ENCODE measurements around the gene MAG.
"Not testable (repeated sequence)": the region's sequence is repeated elsewhere in the genome, so short reads cannot be mapped to it uniquely, and the experiment has no call there.

MAG gene

DNA sequence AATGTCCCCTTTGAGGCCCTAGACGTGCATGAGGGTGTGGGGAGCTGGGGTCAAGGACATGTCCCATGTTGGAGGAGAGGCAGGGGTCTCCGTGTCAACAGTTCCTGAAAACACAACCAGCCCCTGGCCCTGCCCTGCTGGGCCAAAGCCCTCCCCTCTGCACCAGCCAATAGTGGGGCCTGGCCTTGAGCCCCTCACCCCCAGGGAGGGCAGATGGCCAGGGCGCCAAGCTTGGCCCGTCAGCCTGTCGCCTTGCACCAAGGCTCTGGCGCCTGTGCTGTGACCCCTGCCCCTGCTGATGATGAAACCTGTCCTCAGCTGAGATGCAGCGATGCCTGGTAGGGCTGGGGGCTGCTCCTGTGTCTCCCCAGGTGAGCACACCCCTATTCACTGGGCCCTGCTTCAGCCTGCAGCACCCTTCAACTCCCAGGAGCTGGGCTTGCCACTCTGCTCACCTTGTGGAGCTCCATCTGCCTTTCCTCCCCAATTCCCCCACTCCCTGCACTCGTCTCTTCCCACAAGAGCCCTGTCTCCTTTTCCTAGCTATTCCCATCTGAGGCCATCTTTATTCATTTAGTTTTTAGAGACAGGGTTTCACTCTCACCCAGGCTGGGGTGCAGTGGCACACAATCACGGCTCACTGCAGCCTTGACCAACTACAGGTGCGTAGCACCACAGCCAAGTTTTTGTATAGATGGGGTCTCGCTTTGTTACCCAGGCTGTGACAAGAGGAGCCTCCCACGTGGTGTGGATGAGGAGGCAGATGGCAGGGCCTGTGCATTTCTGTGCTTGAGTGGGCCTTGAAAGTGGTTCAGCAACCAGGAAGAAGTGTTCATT is 11.8 kb upstream of the MAG start:
- DNase-seq (ENCODE audit: low read depth in 2 of 2, low spot score in 1 of 2): no peak

DNA sequence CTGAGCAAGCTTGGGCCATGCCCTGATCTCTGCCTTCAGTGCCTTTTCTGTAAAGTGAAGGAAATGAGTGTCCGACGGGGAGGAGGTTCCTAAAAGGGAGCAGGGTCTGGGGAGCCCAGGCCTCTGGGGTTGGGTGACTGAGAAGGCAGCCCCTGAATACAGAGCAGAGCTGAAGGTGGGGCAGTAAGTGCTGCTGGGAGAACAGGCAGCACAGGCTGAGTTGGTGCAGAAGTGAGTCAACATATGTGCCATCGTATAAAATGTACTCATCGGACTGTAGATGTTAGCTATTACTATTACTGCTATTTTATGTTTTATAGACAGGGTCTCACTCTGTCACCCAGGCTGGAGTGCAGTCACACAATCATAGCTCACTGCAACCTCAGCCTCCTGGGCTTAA is 10.7 kb upstream of the MAG start:
- no peak for DNase-seq (ENCODE audit: low read depth in 2 of 2, low spot score in 1 of 2)

DNA sequence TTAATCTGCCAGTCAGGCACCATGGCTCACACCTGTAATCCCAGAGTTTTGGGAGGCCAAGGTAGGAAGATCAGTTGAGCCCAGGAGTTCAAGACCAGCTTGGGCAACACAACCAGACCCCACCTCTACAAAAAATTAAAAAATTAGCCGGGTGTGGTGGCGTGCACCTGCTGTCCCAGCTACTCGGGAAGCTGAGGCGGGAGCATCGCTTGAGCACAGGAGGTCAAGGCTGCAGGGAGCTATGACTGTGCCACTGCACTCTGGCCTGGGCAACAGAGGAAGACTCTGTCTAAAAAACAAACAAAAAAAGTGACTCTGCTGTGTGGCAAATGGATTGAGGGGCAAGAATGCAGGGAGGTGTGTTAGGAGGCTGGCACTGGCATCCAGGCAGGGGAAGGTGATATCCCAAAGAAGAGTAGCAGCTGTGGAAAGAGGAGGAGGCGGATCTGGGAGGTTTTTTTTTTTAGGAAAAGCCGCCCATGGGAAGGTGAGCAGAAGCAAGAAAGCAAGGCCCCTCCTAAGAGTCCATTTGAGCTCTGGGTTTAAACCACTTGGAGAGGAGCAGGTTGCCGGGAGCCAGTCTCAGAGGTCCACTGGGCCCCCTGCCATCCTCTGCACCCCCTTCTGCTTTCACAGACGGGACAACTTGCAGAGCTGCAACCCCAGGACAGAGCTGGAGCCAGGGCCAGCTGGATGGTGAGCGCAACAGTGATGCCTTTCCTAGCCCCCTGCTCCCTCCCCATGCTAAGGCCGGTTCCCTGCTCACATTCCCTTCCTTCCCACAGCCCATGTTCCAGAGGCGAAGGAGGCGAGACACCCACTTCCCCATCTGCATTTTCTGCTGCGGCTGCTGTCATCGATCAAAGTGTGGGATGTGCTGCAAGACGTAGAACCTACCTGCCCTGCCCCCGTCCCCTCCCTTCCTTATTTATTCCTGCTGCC is 7.5 kb upstream of the MAG start:
- DNase-seq (ENCODE audit: low read depth in 2 of 2, low spot score in 1 of 2): no peak

DNA sequence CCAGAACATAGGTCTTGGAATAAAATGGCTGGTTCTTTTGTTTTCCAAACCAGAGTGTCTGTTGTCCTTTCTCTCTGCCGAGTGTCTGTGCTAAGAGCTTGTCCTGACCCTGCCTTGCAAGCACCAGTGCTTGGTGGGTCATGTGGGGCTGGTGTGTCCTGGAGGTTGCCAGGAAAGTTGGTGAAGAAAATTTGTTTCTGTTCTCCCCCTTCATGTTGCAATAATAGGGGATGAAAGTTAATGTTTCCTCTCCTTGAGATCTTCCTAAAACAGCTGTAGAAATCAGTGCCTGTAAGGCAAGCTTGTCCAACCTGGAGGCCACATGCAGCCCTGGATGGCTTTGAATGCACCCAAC is 6.9 kb upstream of the MAG start:
- DNase-seq (ENCODE audit: low read depth in 2 of 2, low spot score in 1 of 2): no peak

DNA sequence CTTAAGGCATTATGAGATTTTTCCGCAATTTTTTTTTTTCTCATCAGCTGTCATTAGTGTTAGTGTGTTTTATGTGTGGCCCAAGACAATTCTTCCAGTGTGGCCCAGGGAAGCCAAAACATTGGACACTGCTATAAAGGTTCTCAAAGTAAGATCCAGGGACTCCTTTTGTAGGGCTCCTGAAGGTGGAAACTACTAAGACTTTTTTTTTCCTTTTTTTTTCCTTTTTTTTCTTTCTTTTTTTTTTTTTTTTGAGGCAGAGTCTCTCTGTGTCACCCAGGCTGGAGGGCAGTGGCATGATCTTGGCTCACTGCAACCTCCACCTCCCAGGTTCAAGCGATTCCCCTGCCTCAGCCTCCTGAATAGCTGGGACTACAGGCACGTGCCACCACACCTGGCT is 6.5 kb upstream of the MAG start:
- DNase-seq (ENCODE audit: low read depth in 2 of 2, low spot score in 1 of 2): not testable (repeated sequence)

DNA sequence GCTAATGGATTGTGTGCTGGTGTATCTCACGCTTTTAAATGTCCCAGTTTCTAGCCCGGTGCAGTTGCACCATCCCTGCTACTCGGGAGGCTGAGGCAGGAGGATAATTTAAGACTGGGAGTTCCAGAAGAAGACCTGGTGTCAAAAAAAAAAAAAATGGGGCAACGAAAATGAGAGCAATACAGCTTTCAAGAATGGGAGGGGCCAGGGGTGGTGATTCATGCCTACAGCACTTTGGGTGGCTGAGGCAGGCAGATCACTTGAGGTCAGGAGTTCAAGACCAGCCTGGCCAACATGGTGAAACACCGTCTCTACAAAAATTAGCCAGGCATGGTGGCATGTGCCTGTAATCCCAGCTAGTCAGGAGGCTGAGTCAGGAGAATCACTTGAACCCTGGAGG is 5.9 kb upstream of the MAG start:
- not testable (repeated sequence) for DNase-seq (ENCODE audit: low read depth in 2 of 2, low spot score in 1 of 2)

DNA sequence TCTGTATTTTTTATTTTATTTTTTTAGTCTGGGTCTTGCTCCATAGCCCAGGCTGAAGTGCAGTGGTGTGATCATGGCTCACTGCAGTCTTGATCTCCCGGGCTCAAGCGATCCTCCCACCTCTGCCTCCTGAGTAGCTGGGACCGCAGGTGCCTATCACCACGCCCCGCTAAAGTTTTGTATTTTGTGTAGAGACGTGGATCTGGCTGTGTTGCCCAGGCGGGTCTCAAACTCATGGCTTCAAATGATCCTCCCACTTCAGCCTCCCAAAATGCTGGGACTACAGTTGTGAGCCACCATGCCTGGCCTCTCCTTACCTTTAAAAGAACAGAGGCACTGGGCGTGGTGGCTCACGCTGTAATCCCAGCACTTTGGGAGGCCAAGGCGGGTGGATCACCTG is 4.2 kb upstream of the MAG start:
- no peak for DNase-seq (ENCODE audit: low read depth in 2 of 2, low spot score in 1 of 2)

DNA sequence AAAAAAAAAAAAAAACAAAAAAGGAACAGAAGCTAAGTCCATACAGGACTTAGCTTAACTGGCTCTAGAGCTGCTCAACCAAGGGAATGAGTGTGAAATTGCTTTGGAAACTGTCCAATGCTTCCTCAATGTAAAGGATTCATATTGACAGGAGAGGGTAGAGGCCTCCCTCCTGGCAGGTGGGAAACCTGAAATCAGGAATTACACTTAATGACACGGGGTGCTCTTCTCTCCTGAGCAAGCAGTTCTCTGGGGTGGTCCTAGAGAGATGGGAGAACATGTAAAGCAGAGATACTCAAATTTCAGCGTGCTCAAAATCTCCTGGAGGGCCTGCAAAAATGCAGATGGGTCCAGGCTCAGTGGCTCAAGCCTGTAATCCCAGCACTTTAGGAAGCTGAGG is 3.6 kb upstream of the MAG start:
- DNase-seq (ENCODE audit: low read depth in 2 of 2, low spot score in 1 of 2): no peak

DNA sequence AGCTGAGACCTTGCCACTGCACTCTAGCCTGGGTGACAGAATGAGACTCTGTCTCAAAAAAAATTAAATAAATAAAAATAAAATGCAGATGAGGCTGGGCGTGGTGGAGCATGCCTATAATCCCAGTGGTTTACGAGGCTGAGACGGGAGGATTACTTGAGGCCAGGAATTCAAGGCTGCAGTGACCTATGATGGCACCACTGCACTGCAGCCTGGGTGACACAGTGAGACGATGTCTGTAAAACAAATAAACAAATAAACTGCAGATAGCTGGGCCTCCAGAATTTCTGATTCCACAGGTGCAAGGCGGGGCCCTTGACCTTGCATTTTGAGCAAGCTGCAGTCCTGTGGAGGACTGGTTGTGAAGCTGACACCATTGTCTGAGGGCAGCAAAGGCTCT is 3.1 kb upstream of the MAG start:
- no peak for DNase-seq (ENCODE audit: low read depth in 2 of 2, low spot score in 1 of 2)

DNA sequence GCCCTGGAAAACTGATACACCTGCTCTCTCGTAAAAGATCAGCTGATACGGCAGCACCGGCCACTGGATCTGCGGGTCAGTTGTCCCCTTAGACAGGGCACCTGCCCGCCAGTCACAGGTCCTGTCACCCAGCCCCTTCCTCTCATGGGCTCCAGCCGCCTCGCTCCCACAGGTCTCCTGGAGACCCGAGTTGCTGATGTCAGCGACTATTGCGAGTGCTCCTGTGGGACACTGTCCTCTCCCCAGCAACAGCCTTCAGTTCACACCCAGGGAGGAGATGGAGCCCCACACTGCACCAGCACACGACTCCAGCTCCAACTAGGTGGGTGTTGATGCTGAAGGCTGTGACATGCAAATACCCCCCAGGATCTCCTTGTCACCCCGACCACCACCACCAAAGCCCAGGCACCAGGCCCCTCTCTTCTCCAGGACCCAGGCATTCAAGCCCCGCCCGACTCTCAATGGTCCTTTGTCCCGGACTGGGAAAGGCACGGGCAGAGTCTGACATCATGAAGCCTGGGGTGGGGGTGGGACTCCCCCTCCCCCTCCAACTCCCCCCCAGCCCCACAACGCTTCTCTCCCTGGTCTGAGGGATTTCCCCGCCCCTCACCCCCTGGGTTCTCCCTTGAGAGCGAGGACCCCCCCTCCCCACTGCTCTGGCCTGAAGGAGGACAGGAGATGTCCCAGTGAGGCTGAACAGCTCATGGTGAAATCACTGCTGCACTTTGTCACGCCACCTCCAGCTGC is 1.4 kb upstream of the MAG start:
- DNase-seq (ENCODE audit: low read depth in 2 of 2, low spot score in 1 of 2): no peak

DNA sequence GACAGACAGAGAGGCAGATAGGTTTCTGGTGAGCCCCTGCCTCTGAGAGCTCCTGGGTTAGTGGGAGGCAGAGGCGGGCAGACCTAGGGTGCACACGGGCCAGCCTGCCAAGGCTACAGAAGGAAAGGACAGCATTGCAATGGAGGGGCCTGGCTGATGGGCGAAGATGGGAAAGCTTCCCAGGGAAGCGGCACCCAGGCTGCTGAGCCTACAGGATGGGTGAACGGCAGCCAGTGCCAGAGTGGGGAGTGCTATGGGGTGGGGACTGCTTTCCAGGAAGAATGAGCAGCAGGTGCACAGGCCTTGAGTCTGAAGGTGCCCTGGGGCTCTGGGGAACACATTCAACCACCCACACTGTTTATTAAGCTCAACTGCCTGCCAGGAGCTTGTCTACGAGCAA is 702 bp upstream of the MAG start:
- DNase-seq (ENCODE audit: low read depth in 2 of 2, low spot score in 1 of 2): no peak

DNA sequence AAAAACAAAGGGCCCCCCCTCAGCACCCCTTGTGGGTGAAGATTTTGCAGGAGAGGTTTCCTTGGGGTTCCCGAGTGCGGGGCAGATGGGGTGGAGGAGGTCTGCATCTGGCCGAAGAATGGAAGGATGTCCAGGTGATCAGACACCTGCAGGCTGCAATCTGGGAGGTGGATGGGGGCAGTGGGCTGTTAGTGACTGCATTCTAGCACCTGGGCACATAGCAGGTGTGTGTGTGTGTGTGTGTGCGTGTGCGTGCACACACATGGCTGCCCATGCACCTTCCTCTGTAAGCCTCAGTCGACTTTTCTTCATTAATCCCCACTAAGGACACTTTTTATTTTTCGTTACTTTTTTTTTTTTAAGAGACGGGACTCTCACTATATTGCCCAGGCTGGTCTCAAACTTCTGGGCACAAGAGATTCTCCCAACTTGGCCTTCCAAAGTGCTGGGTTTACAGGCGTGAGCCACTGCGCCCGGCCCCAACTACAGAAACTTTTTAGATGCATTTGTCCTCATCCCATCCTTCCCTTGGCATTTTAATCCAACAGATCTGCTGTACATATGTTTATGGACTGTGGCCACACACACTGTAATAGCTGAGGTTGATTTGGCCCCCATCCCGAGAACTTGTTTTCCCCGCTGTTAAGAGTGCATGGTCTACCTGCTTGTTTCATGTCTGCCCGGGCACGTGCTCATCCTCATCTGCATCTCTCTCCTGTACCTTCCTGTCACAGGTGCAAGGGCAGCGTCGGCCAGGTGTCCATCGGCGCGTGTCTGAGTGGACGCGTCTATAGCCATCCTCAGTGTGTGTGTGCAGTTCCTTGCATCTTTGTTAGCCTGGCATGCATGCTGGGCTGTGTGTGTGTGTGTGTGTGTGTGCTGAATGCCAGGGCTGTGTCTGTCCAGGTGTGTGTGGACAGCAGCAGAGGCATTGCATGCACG is 731 bp downstream of the MAG start:
- DNase-seq (ENCODE audit: low read depth in 2 of 2, low spot score in 1 of 2): no peak

DNA sequence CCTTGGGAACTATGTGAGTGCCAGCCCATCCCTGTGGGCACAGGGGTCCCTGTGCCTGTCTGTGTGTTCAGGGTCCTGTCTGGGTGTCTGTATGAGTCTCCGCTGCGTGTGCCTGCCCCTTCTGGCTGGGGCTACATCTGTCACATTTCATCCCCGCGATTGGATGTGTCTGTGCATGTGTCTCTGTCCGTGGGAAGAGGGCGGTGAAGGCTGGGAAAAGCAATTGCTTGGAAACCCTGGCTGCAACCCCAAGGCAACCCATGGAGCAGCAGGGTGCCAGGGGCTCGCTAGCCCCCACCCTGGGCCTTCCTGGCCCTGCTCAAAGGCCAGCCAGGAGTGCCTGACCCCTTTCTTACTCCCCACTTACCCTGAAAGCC is 1.4 kb downstream of the MAG start:
- no peak for DNase-seq (ENCODE audit: low read depth in 2 of 2, low spot score in 1 of 2)

DNA sequence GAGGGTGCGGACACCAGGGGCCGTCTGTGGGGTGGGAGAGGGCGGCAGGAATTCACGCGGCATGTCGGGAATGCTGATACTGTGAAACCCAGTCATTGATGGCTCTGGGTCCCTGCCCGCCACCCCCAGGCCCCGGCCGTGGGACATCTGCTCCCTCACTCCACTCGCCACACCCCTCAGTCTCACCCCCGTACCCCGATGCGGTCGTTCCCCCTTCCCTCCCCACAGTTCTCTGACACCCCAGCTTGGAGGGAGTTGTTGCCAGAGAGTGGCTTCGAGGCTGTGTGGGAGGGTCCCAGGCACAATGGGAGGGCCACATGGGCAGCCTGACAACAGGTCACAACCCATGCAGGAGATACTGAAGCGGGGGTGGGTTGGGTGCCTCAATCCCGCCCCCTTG is 1.8 kb downstream of the MAG start:
- no peak for DNase-seq (ENCODE audit: low read depth in 2 of 2, low spot score in 1 of 2)

DNA sequence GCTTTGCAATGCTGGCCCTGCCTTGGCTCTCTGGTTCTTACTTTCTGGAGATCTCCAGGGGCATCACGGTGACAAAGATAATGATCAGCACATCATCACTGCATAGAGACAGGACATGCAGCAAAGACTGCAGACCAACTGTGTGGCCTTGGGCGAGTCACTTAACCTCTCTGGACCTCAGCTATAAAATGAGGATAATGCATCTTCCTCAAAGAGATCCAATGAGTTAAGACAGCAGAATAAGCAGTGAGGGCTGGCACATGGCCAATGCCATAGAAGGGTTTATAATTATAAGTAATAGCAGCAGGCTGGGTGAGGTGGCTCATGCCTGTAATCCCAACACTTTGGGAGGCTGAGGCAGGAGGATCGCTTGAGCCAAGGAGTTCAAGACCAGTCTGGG is 2.4 kb downstream of the MAG start:
- DNase-seq (ENCODE audit: low read depth in 2 of 2, low spot score in 1 of 2): no peak

DNA sequence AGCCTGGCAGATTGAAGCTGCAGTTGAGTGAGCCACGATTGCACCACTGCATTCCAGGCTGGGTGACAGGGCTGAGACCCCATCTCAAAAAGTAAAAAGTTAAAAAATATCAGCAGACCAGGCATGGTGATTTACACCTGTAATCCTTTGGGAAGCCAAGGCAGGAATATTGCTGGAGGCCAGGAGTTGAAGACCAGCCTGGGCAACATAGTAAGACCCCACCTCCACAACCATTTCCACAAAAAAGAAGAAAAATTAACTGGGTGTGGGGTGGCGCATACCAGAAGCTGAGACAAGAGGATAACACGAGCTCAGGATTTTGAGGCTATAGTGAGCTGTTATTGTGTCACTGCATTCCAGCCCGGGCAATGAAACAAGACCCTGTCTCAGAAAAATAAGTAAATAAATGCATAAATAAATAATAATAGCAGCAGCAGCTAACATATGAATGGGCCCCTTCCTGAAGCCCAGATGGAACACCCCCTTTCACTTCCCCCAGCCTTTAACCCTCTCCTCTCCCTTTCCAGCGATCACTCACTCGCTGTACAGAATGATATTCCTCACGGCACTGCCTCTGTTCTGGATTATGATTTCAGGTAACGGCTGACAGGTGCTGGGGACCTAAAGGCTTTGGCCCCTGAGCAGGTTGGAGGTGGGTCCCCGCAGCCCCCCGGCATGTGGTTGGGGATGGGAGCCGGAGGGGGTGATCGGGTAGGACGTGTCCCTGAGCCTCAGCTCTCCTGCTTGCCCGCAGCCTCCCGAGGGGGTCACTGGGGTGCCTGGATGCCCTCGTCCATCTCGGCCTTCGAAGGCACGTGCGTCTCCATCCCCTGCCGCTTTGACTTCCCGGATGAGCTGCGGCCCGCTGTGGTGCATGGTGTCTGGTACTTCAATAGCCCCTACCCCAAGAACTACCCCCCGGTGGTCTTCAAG is 3.2 kb downstream of the MAG start:
- DNase-seq (ENCODE audit: low read depth in 2 of 2, low spot score in 1 of 2): no peak

DNA sequence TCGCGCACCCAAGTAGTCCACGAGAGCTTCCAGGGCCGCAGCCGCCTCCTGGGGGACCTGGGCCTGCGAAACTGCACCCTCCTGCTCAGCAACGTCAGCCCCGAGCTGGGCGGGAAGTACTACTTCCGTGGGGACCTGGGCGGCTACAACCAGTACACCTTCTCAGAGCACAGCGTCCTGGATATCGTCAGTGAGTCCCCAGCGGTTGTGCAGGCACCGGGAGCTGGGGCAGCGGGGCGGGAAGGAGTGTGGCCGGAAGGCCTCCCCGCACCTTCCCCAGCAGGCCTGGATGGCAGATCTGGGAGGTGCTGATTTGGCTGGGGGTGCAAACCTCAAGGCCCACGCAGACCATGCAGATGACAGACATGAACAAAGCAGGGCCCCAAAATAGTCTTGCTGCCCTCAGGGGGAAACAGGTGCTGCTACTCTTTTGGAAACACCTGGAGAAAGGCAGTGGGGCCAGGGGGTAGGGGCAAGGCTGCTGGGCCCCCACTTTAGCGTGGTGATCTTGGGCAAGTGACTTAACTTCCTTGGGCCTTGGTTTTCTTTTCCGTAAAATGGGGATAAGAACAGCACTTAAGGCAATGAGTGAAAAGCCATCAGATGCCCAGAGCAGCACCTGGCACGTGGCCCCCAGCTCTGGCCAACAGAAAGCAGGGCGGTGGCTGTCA is 4.0 kb downstream of the MAG start:
- peak in 1 of 2 donors; percentile 9 for DNase-seq (ENCODE audit: low read depth in 2 of 2, low spot score in 1 of 2)

DNA sequence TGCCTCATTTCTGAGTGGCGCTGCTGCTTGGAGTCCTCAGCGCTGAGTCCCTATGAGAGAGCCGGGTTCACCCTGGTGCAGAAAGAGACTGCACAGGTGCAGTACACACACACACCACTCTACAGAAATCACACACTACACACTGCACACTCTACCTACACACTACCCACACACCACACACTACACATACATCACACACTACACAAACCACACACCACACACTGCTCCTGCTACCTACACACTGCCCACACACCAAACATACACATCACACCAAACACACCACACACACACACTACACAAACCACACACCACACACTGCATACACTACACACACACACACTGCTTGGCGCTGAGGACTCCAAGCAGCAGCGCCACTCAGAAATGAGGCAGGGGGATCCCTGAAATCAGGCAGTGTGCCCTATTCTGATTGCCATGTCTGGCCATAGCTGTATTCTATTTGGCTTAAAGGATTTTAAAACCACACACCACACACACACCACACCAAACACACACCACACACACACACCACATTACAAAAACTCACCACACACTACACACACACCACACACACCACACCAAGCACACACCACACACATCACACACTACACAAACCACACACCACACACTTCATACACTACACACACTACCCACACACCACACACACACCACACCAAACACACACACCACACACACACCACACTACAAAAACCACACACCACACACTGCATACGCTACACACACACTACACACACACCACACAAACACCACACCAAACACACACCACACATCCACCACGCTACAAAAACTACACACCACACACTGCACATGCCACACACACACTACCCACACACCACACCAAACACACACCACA is 4.9 kb downstream of the MAG start:
- DNase-seq (ENCODE audit: low read depth in 2 of 2, low spot score in 1 of 2): no peak
